Neural cell (in vitro differentiated cells): ENCODE results near the gene SPATA2L. TPM values are rescaled to one million over a fixed set of nuclear protein-coding genes. Genes with fewer than 3 reads are reported as not detected.

ENCODE experiments used
- H2AFZ ChIP-seq: fragments of 200-600, 300-800 bp; sonication (generic), shearing (Covaris generic); 2 replicates; pipeline ENCODE4 v1.6.0; 2014; ENCODE audit warnings: low read depth, mild to moderate bottlenecking, antibody characterized with exemption, low read length, moderate library complexity
- H3F3A ChIP-seq: fragments of 200-600 bp; shearing (Covaris generic); 2 replicates; pipeline ENCODE4 v1.6.1; 2016; ENCODE audit warnings: mild to moderate bottlenecking, moderate library complexity, mixed read lengths, antibody characterized with exemption, low read length; ENCODE audit not compliant: insufficient read depth, poor library complexity, severe bottlenecking
- H3K27ac ChIP-seq: fragments of 200-600, 300-800 bp; sonication (generic), shearing (Covaris generic); 2 replicates; pipeline ENCODE4 v1.5.1; 2014; ENCODE audit warnings: mild to moderate bottlenecking, low read length, moderate library complexity
- H3K27me3 ChIP-seq: fragments of 300-800, 200-600 bp; sonication (generic), shearing (Covaris generic); 2 replicates; pipeline ENCODE4 v1.6.0; 2014; ENCODE audit warnings: mild to moderate bottlenecking, low read depth, low read length, moderate library complexity; ENCODE audit not compliant: insufficient read depth
- H3K36me3 ChIP-seq: fragments of 300-800, 200-600 bp; sonication (generic), shearing (Covaris generic); 2 replicates; pipeline ENCODE4 v1.5.1; 2014; ENCODE audit warnings: mild to moderate bottlenecking, antibody characterized with exemption, low read length, moderate library complexity; ENCODE audit not compliant: insufficient read depth
- H3K4me2 ChIP-seq: fragments of 300-800, 200-600 bp; sonication (generic), shearing (Covaris generic); 2 replicates; pipeline ENCODE4 v1.6.0; 2014; ENCODE audit warnings: mild to moderate bottlenecking, low read length
- H3K4me3 ChIP-seq: fragments of 300-800, 200-600 bp; sonication (generic), shearing (Covaris generic); 2 replicates; pipeline ENCODE4 v1.5.1; 2014; ENCODE audit warnings: mild to moderate bottlenecking, low read length, moderate library complexity
- H3K79me2 ChIP-seq: fragments of 200-600 bp; shearing (Covaris generic); replicated peaks from 2 replicates; pipeline ENCODE4 v1.6.0; 2014; ENCODE audit warnings: mild to moderate bottlenecking, low read length, moderate library complexity; ENCODE audit not compliant: insufficient read depth
- H3K9ac ChIP-seq: fragments of 300-800, 200-600 bp; sonication (generic), shearing (Covaris generic); 2 replicates; pipeline ENCODE4 v1.6.1; 2016; ENCODE audit warnings: mild to moderate bottlenecking, low read length, mixed read lengths
- H3K9me2 ChIP-seq: fragments of 200-600 bp; shearing (Covaris generic); 2 replicates; pipeline ENCODE4 v1.6.1; 2016; ENCODE audit warnings: mild to moderate bottlenecking, low read length, mixed read lengths; ENCODE audit not compliant: insufficient read depth
- H3K9me3 ChIP-seq: fragments of 200-600, 300-800 bp; sonication (generic), shearing (Covaris generic); 2 replicates; pipeline ENCODE4 v1.6.1; 2016; ENCODE audit warnings: mild to moderate bottlenecking, mixed run types, low read length, moderate library complexity, mixed read lengths
- H4K20me1 ChIP-seq: fragments of 200-600 bp; shearing (Covaris generic); 2 replicates; pipeline ENCODE4 v1.6.1; 2016; ENCODE audit warnings: mild to moderate bottlenecking, mixed run types; ENCODE audit not compliant: insufficient read depth
- CTCF ChIP-seq: fragments of 450-650 bp; IDR thresholded peaks from 2 replicates; pipeline ENCODE4 v1.5.1; 2014; ENCODE audit warnings: antibody characterized with exemption, mild to moderate bottlenecking, moderate library complexity; ENCODE audit not compliant: poor library complexity, severe bottlenecking
- EP300 ChIP-seq: fragments of 450-650 bp; conservative IDR thresholded peaks from 2 replicates; pipeline ENCODE4 v1.6.1; 2014; ENCODE audit warnings: antibody characterized with exemption, mild to moderate bottlenecking, moderate library complexity; ENCODE audit not compliant: poor library complexity, severe bottlenecking
- EZH2 ChIP-seq: fragments of 200-600, 300-800 bp; shearing (Covaris generic), sonication (generic); IDR thresholded peaks from 2 replicates; pipeline ENCODE4 v1.6.1; 2014; ENCODE audit warnings: antibody characterized with exemption, low read length, borderline replicate concordance, mild to moderate bottlenecking; ENCODE audit not compliant: insufficient read depth, poor library complexity, severe bottlenecking
- MXI1 ChIP-seq: fragments of 450-650 bp; conservative IDR thresholded peaks from 2 replicates; pipeline ENCODE4 v1.6.1; 2014; ENCODE audit warnings: antibody characterized with exemption, mild to moderate bottlenecking; ENCODE audit not compliant: poor library complexity, severe bottlenecking
- POLR2AphosphoS5 ChIP-seq: IDR thresholded peaks from 2 replicates; pipeline ENCODE4 v1.6.1; 2012
- RAD21 ChIP-seq: fragments of 450-650 bp; conservative IDR thresholded peaks from 2 replicates; pipeline ENCODE4 v1.6.1; 2014; ENCODE audit warnings: antibody characterized with exemption, mild to moderate bottlenecking, moderate library complexity
- REST ChIP-seq: IDR thresholded peaks from 2 replicates; pipeline ENCODE4 v1.6.1; 2012; ENCODE audit warnings: borderline replicate concordance
- SMC3 ChIP-seq: fragments of 450-650 bp; conservative IDR thresholded peaks from 2 replicates; pipeline ENCODE4 v1.6.1; 2014; ENCODE audit warnings: antibody characterized with exemption, mild to moderate bottlenecking, moderate library complexity; ENCODE audit not compliant: poor library complexity
- TAF1 ChIP-seq: IDR thresholded peaks from 2 replicates; pipeline ENCODE4 v1.6.1; 2012; ENCODE audit warnings: low read depth
- polyA plus RNA-seq: library from polyadenylated mRNA; depleted of rRNA; stranded (reverse); fragments of >200 nt; gene quantifications from 2 replicates; pipeline ENCODE4 v1.2.3, GENCODE V29; 2014

SPATA2L gene
- polyA plus RNA-seq, 1 donor from 2014 or later, result 39.1 TPM

GRCh38 chr16:89748921-89749320, 47.4 kb upstream of the SPATA2L start:
- no peak overlapping the region for H2AFZ ChIP-seq
- H4K20me1 ChIP-seq, result no peaks in the 10 kb centered on the region
- no peaks in the 10 kb centered on the region for H3K27me3 ChIP-seq
- no peak overlapping the region for H3K9ac ChIP-seq
- H3K79me2 ChIP-seq, result no peaks in the 10 kb centered on the region
- no peaks in the 10 kb centered on the region for H3K9me2 ChIP-seq
- H3F3A ChIP-seq, result no peaks in the 10 kb centered on the region
- H3K4me2 ChIP-seq, result no peak overlapping the region
- TF ChIP-seq RAD21 (no peak), POLR2AphosphoS5 (no peak), SMC3 (no peak), TAF1 (no peak), CTCF (no peak), REST (no peak), MXI1 (no peak)
- H3K9me3 ChIP-seq, result no peaks in the 10 kb centered on the region
- no peaks in the 10 kb centered on the region for H3K36me3 ChIP-seq
- H3K4me3 ChIP-seq, result no peak overlapping the region
- no peak overlapping the region for H3K27ac ChIP-seq

- TF ChIP-seq CTCF (no peak), RAD21 (no peak), EP300 (no peak), POLR2AphosphoS5 (no peak), MXI1 (no peak), SMC3 (no peak), REST (no peak), TAF1 (no peak), EZH2 (no peak)
- no peak overlapping the region for H3K4me3 ChIP-seq
- no peak overlapping the region for H3K4me2 ChIP-seq
- H3K9ac ChIP-seq, result no peak overlapping the region
- no peak overlapping the region for H3K27ac ChIP-seq
- H3K9me3 ChIP-seq, result no peaks in the 10 kb centered on the region
- H3K9me2 ChIP-seq, result no peaks in the 10 kb centered on the region
- H3K27me3 ChIP-seq, result no peaks in the 10 kb centered on the region
- no peaks in the 10 kb centered on the region for H3F3A ChIP-seq
- no peaks in the 10 kb centered on the region for H3K79me2 ChIP-seq
- H2AFZ ChIP-seq, result no peak overlapping the region
- H4K20me1 ChIP-seq, result no peaks in the 10 kb centered on the region
- no peaks in the 10 kb centered on the region for H3K36me3 ChIP-seq
Measured at GRCh38 chr16:89748076-89748475, 46.6 kb upstream of the SPATA2L start.
